HAP-1 (cell line): ENCODE data around the gene PTPRE.

Experiments
- DNase-seq, 2 experiments: peaks; one replicate each; pipeline ENCODE4 v3.0.0-alpha.2; 2016 to 2020; ENCODE audit warnings: low spot score in 2 of 2
- H3K27me3 ChIP-seq: fragments of 250-450 bp; sonication (Bioruptor Pico); 2 replicates; pipeline ENCODE4 v1.5.1; 2020; ENCODE audit warnings: low read depth, mild to moderate bottlenecking, moderate library complexity
- H3K36me3 ChIP-seq: fragments of 250-450 bp; sonication (Bioruptor Pico); replicated peaks from 2 replicates; pipeline ENCODE4 v1.5.1; 2020; ENCODE audit warnings: mild to moderate bottlenecking
- H3K4me1 ChIP-seq: fragments of 250-450 bp; sonication (Bioruptor Pico); 2 replicates; pipeline ENCODE4 v1.5.1; 2020; ENCODE audit warnings: mild to moderate bottlenecking
- H3K4me3 ChIP-seq: fragments of 250-450 bp; sonication (Bioruptor Pico); 2 replicates; pipeline ENCODE4 v1.5.1; 2020; ENCODE audit warnings: mild to moderate bottlenecking, moderate library complexity
- H3K9me3 ChIP-seq: fragments of 250-450 bp; sonication (Bioruptor Pico); 2 replicates; pipeline ENCODE4 v1.5.1; 2020; ENCODE audit warnings: mild to moderate bottlenecking, moderate library complexity
- in situ Hi-C: fragments of 300-500 bp; cut with MboI; formaldehyde crosslinking; loops from 3 replicates; pipeline ENCODE4 v1.14.3; 2020; ENCODE audit warnings: low sequenced_read_pairs, inconsistent platforms, mixed read lengths

PTPRE gene

GRCh38 chr10:128121750-128122412 is 215.0 kb downstream of the PTPRE start:
- Histone ChIP-seq H3K4me3 (no peak overlapping the region), H3K9me3 (no peaks in the 10 kb centered on the region), H3K27me3 (no peaks in the 10 kb centered on the region), H3K4me1 (peaks cover 20% of the 10 kb centered on the region), H3K36me3 (peaks cover 79% of the 10 kb centered on the region)
- in situ Hi-C loops, result no loop called here
- DNase-seq, result peak in 1 of 2 experiments; percentile 12

- in situ Hi-C loops, result no loop called here
- no peak for DNase-seq
- Histone ChIP-seq H3K36me3 (peaks cover 68% of the 10 kb centered on the region), H3K9me3 (no peaks in the 10 kb centered on the region), H3K4me3 (peak overlapping the region; percentile 88; the same call in 1 of the 2 replicates), H3K27me3 (no peaks in the 10 kb centered on the region), H3K4me1 (peaks cover 24% of the 10 kb centered on the region)
Observed at GRCh38 chr10:128122931-128123330, 216.0 kb downstream of the PTPRE start.

- Histone ChIP-seq H3K9me3 (no peaks in the 10 kb centered on the region), H3K4me3 (peak overlapping the region; percentile 88), H3K36me3 (peaks cover 61% of the 10 kb centered on the region), H3K27me3 (no peaks in the 10 kb centered on the region), H3K4me1 (peaks cover 24% of the 10 kb centered on the region)
- in situ Hi-C loops, result no loop called here
- DNase-seq, result no peak
Observed at GRCh38 chr10:128123846-128124245, 216.9 kb downstream of the PTPRE start.

- in situ Hi-C loops, result loop anchor here (25.0 kb wide), 1 partner anchor 1837 kb away; the partner anchor contains the start of gene EBF3
- no peaks in the 10 kb centered on the region for H3K27me3 ChIP-seq
- H3K4me1 ChIP-seq, result peaks cover 24% of the 10 kb centered on the region
- no peak for DNase-seq
- peak overlapping the region; percentile 88 for H3K4me3 ChIP-seq
- no peaks in the 10 kb centered on the region for H3K9me3 ChIP-seq
- H3K36me3 ChIP-seq, result peaks cover 50% of the 10 kb centered on the region
Observed at GRCh38 chr10:128124813-128125403, 218.0 kb downstream of the PTPRE start.

GRCh38 chr10:128125416-128125943 is 218.6 kb downstream of the PTPRE start:
- Histone ChIP-seq H3K36me3 (peaks cover 46% of the 10 kb centered on the region), H3K4me1 (peaks cover 24% of the 10 kb centered on the region), H3K9me3 (no peaks in the 10 kb centered on the region), H3K4me3 (peak overlapping the region; percentile 88), H3K27me3 (no peaks in the 10 kb centered on the region)
- no peak for DNase-seq
- in situ Hi-C loops, result loop anchor here (25.0 kb wide), 1 partner anchor 1837 kb away; the partner anchor contains the start of gene EBF3

- Histone ChIP-seq H3K27me3 (no peaks in the 10 kb centered on the region), H3K4me1 (peaks cover 24% of the 10 kb centered on the region), H3K9me3 (no peaks in the 10 kb centered on the region), H3K4me3 (peak within 1 kb of the TSS; percentile 88), H3K36me3 (peaks cover 40% of the 10 kb centered on the region)
- DNase-seq, result peak; percentile 91 to 93
- in situ Hi-C loops, result loop anchor here (25.0 kb wide), 1 partner anchor 1836 kb away; the partner anchor contains the start of gene EBF3
Observed at GRCh38 chr10:128125944-128126764, 219.3 kb downstream of the PTPRE start, which contains the start of gene MKI67. Gene MKI67, minus strand, starts transcription at chr10:128126423. Its CDS starts 756 bp downstream, at chr10:128125667.

GRCh38 chr10:128128582-128128981 is 221.7 kb downstream of the PTPRE start:
- H3K9me3 ChIP-seq, result no peaks in the 10 kb centered on the region

GRCh38 chr10:128130051-128130450 is 223.1 kb downstream of the PTPRE start:
- H3K4me3 ChIP-seq, result no peak overlapping the region

More at GRCh38 chr10:128128582-128128981, 221.7 kb downstream of the PTPRE start:
- H3K27me3 ChIP-seq, result no peaks in the 10 kb centered on the region
- H3K4me1 ChIP-seq, result peaks cover 10% of the 10 kb centered on the region
- H3K36me3 ChIP-seq, result peaks cover 19% of the 10 kb centered on the region
- DNase-seq, result no peak
- no peak overlapping the region for H3K4me3 ChIP-seq
- in situ Hi-C loops, result loop anchor here (25.0 kb wide), 1 partner anchor 1834 kb away; the partner anchor contains the start of gene EBF3

More at GRCh38 chr10:128130051-128130450, 223.1 kb downstream of the PTPRE start:
- Histone ChIP-seq H3K36me3 (peaks cover 5% of the 10 kb centered on the region), H3K4me1 (peaks cover 4% of the 10 kb centered on the region; the same call in 1 of the 2 replicates), H3K27me3 (no peaks in the 10 kb centered on the region), H3K9me3 (no peaks in the 10 kb centered on the region)
- in situ Hi-C loops, result loop anchor here (25.0 kb wide), 1 partner anchor 1832 kb away; the partner anchor contains the start of gene EBF3
- no peak for DNase-seq
